K562 (cell line): Measurements from ENCODE around the gene ARMC2. TPM values are rescaled to one million over a fixed set of nuclear protein-coding genes. Genes with fewer than 3 reads are reported as not detected.

ENCODE experiments used
- ATAC-seq: fragments of 200-7000 bp; cut with Tn5 transposase; 3 replicates; pipeline ENCODE4 v1.9.1; 2020; ENCODE audit warnings: moderate library complexity
- BruUV-seq: library from RNA; stranded (reverse); fragments of 400-500 nt; replicated peaks from 2 replicates; lab custom pipeline; 2021; lab: Mats Ljungman, UMichigan
- CTCF ChIA-PET: fragments of 300-600 bp; formaldehyde crosslinking; extraction: SDS; loops from one replicate; lab custom pipeline; 2021; ENCODE audit warnings: low intra/inter-chr PET ratio; lab: Yijun Ruan, JAX
- POLR2A ChIA-PET: fragments of 300-600, 350-650 bp; sonication (Branson Sonifier 250); formaldehyde crosslinking; extraction: SDS; loops from one replicate; lab custom pipeline; 2021; ENCODE audit warnings: antibody characterized with exemption, inconsistent platforms; lab: Yijun Ruan, JAX
- DNase-seq, 4 experiments: peaks; one replicate each; pipeline versions ENCODE4 v3.0.0 to v3.0.0-alpha.2; 2011 to 2018; ENCODE audit warnings: low spot score in 3 of 4, mixed read lengths in 3 of 4; ENCODE audit errors: extremely low read depth in 1 of 4
- FAIRE-seq: peaks from 2 replicates; lab custom pipeline; 2011; peaks lifted over from hg19 to GRCh38; lab: Jason Lieb, UNC
- H2AFZ ChIP-seq: 2 replicates; pipeline ENCODE4 v1.6.0; 2011; ENCODE audit warnings: low read depth, low read length, control low read depth, inconsistent platforms
- H3K27ac ChIP-seq: fragments of 200-600 bp; 3 replicates; pipeline ENCODE4 v1.8.0; 2011; ENCODE audit warnings: low read depth, mild to moderate bottlenecking, control low read depth, inconsistent platforms, low read length, moderate library complexity, mixed read lengths; ENCODE audit errors: extremely low read depth
- H3K27me3 ChIP-seq, 2 experiments: fragments of 300-600 bp in 1 of 2; 2 replicates in 1 of 2; 3 replicates in 1 of 2; pipeline versions ENCODE4 v1.6.0 to v1.8.0; 2011; ENCODE audit warnings: inconsistent platforms in 2 of 2, low read length in 2 of 2, mild to moderate bottlenecking in 1 of 2, mixed read lengths in 1 of 2, moderate library complexity in 1 of 2; ENCODE audit not compliant: control insufficient read depth in 2 of 2, insufficient read depth in 2 of 2
- H3K36me3 ChIP-seq: fragments of 300-600 bp; 3 replicates; pipeline ENCODE4 v1.8.0; 2011; ENCODE audit warnings: mild to moderate bottlenecking, low read length, inconsistent platforms; ENCODE audit not compliant: control insufficient read depth, insufficient read depth
- H3K4me1 ChIP-seq, 2 experiments: fragments of 200-600 bp in 1 of 2; replicated peaks in 1 of 2; 2 replicates in 1 of 2; 3 replicates in 1 of 2; pipeline versions ENCODE4 v1.5.1 to v1.8.0; 2011; ENCODE audit warnings: inconsistent platforms in 2 of 2, low read length in 2 of 2, mild to moderate bottlenecking in 1 of 2, mixed read lengths in 1 of 2, moderate library complexity in 1 of 2; ENCODE audit not compliant: control insufficient read depth in 2 of 2, insufficient read depth in 2 of 2
- H3K4me2 ChIP-seq: 2 replicates; pipeline ENCODE4 v1.6.1; 2011; ENCODE audit warnings: low read length, control low read depth, inconsistent platforms, mixed read lengths; ENCODE audit not compliant: insufficient read depth
- H3K4me3 ChIP-seq: fragments of 200-600 bp; sonication (generic), shearing (Covaris generic); 2 replicates; pipeline ENCODE4 v1.5.1; 2016; ENCODE audit warnings: control low read depth, inconsistent platforms
- H3K79me2 ChIP-seq: fragments of 200-600 bp; 3 replicates; pipeline ENCODE4 v1.8.0; 2011; ENCODE audit warnings: low read length, inconsistent platforms; ENCODE audit not compliant: control insufficient read depth, insufficient read depth
- H3K9ac ChIP-seq, 2 experiments: 2 replicates each; pipeline versions ENCODE4 v1.6.0 to v1.6.1; 2011; ENCODE audit warnings: low read depth in 2 of 2, low read length in 2 of 2, control low read depth in 1 of 2, inconsistent platforms in 1 of 2, mild to moderate bottlenecking in 1 of 2, mixed read lengths in 1 of 2; ENCODE audit not compliant: insufficient read depth in 1 of 2
- H3K9me1 ChIP-seq: one replicate; pipeline ENCODE4 v1.6.0; 2011; ENCODE audit warnings: inconsistent platforms, mild to moderate bottlenecking, low read length, moderate library complexity; ENCODE audit not compliant: control insufficient read depth, insufficient read depth
- H3K9me3 ChIP-seq: replicated peaks from 2 replicates; pipeline ENCODE4 v1.5.1; 2011; ENCODE audit warnings: low read depth, low read length, inconsistent platforms; ENCODE audit not compliant: control insufficient read depth, insufficient read depth
- H4K20me1 ChIP-seq: replicated peaks from 2 replicates; pipeline ENCODE4 v1.6.1; 2011; ENCODE audit warnings: low read length, inconsistent platforms, mixed read lengths; ENCODE audit not compliant: control insufficient read depth, insufficient read depth
- FOXJ2 ChIP-seq: fragments of 200-800 bp; sonication (Bioruptor generic); IDR thresholded peaks from 2 replicates; pipeline ENCODE4 v1.6.1; 2016; ENCODE audit warnings: missing genetic modification characterization, missing compliant biosample characterization
- FOXM1 ChIP-seq, 2 experiments: fragments of 450-650 bp in 1 of 2; sonication (generic) in 1 of 2; formaldehyde crosslinking in 1 of 2; IDR thresholded peaks; 2 replicates each; pipeline versions ENCODE4 v1.6.1 to v1.9.0; 2017 to 2022; ENCODE audit warnings: low read depth in 2 of 2, mild to moderate bottlenecking in 2 of 2, missing genetic modification reagents in 1 of 2, moderate library complexity in 1 of 2
- NR2F6 ChIP-seq: fragments of 450-650 bp; formaldehyde crosslinking; IDR thresholded peaks from 2 replicates; pipeline ENCODE4 v1.4.0; 2020; ENCODE audit warnings: mild to moderate bottlenecking
- PHF8 ChIP-seq: fragments of 200-600 bp; sonication (generic); IDR thresholded peaks from 2 replicates; pipeline ENCODE4 v1.6.1; 2012; ENCODE audit warnings: mixed run types, mild to moderate bottlenecking, inconsistent platforms, low read length, moderate library complexity, borderline replicate concordance
- POLR2G ChIP-seq: fragments of 200-400 bp; formaldehyde crosslinking; IDR thresholded peaks from 2 replicates; pipeline ENCODE4 v1.6.1; 2017; ENCODE audit warnings: low read depth, mild to moderate bottlenecking, antibody characterized with exemption, low read length, moderate library complexity
- SMAD1 ChIP-seq: fragments of 150-350 bp; IDR thresholded peaks from 2 replicates; pipeline ENCODE4 v1.6.1; 2014; ENCODE audit warnings: low read length, low read depth; ENCODE audit not compliant: partially characterized antibody
- TAF1 ChIP-seq: IDR thresholded peaks from 2 replicates; pipeline ENCODE4 v1.6.1; 2011; ENCODE audit warnings: mild to moderate bottlenecking, low read length, moderate library complexity; ENCODE audit not compliant: insufficient read depth, control insufficient read depth, severe bottlenecking; ENCODE audit errors: extremely low read depth
- TEAD4 ChIP-seq, 2 experiments: sonication (generic) in 1 of 2; formaldehyde crosslinking in 1 of 2; IDR thresholded peaks; 2 replicates each; pipeline versions ENCODE4 v1.6.1 to v1.8.0; 2012 to 2022; ENCODE audit warnings: borderline replicate concordance in 1 of 2, inconsistent platforms in 1 of 2, low read length in 1 of 2, mild to moderate bottlenecking in 1 of 2, missing genetic modification reagents in 1 of 2
- XRCC5 ChIP-seq: fragments of 200-400 bp; formaldehyde crosslinking; IDR thresholded peaks from 2 replicates; pipeline ENCODE4 v1.6.1; 2017; ENCODE audit warnings: low read depth, mild to moderate bottlenecking, low read length
- ZBED1 ChIP-seq: IDR thresholded peaks from 2 replicates; pipeline ENCODE4 v1.6.1; 2014
- ZFPM2 ChIP-seq: fragments of 250-450 bp; sonication (Bioruptor Pico); IDR thresholded peaks from 2 replicates; pipeline ENCODE4 v1.5.1; 2022; ENCODE audit warnings: mild to moderate bottlenecking
- ZNF785 ChIP-seq: fragments of 250-450 bp; sonication (Bioruptor Pico); IDR thresholded peaks from 2 replicates; pipeline ENCODE4 v1.4.0; 2020; ENCODE audit warnings: mild to moderate bottlenecking
- WGBS: fragments of 100-300 bp; shearing (Covaris generic); methylation state at CpG from one replicate; pipeline ENCODE4 v1.1.6; 2016; ENCODE audit warnings: low coverage, mixed read lengths; ENCODE audit not compliant: insufficient coverage; ENCODE audit errors: missing lambda C conversion rate; 5-methylcytosine and 5-hydroxymethylcytosine counted together
- in situ Hi-C: fragments of 300-500 bp; cut with MboI; formaldehyde crosslinking; loops from 4 replicates; pipeline ENCODE4 v1.15.0; 2018; ENCODE audit warnings: inconsistent platforms, mixed read lengths
- intact Hi-C: fragments of 100-400 bp; cut with micrococcal nuclease; formaldehyde crosslinking; loops from 2 replicates; pipeline ENCODE4 v1.14.2; 2022
- polyA plus RNA-seq, 8 experiments: library from polyadenylated mRNA; depleted of rRNA in 4 of 8; stranded (reverse) in 5 of 8; unstranded in 3 of 8; fragments of >200 nt; fragmentation: Nextera tagmentation in 2 of 8; fragmentation: Illumina TruSeq in 1 of 8; extraction: Ambion mirVana in 2 of 8; extraction: Trizol in 1 of 8; gene quantifications; 2 replicates each; pipeline versions ENCODE4 v1.2.1 to v1.2.3, GENCODE V29; 2011 to 2014; ENCODE audit warnings: inconsistent platforms in 1 of 8, missing spikeins in 1 of 8
- total RNA-seq, 7 experiments: library from RNA; depleted of rRNA in 6 of 7; stranded (reverse); fragments of >200 nt in 6 of 7; fragmentation: Illumina TruSeq in 2 of 7; extraction: Trizol in 2 of 7; gene quantifications; 2 replicates each; pipeline versions ENCODE4 v1.2.1 to v1.2.3, GENCODE V29; 2011 to 2021; ENCODE audit warnings: low replicate concordance in 1 of 7
- TF ChIP-seq, protein P1 (sequence below): IDR thresholded peaks from 3 replicates; pipeline ENCODE4 v1.6.1; 2011; ENCODE audit warnings: borderline replicate concordance, mild to moderate bottlenecking, moderate library complexity; ENCODE audit not compliant: insufficient read length; ENCODE audit errors: extremely low read depth
- TF ChIP-seq, protein P2 (sequence below): fragments of 450-650 bp; IDR thresholded peaks from one replicate; pipeline ENCODE4 v1.6.1; 2018; ENCODE audit warnings: mild to moderate bottlenecking, moderate library complexity; ENCODE audit not compliant: partially characterized antibody
- TF ChIP-seq, protein P3 (sequence below): IDR thresholded peaks from 3 replicates; pipeline ENCODE4 v1.6.1; 2011; ENCODE audit warnings: borderline replicate concordance, mild to moderate bottlenecking; ENCODE audit not compliant: insufficient read length, insufficient read depth

The ARMC2 gene
- total and polyA plus RNA-seq, 9 of the 15 experiments (the other 6 are each of a cell fraction or from before 2014, with no cell fraction given): 0.14 to 3.0 (median 0.82) TPM

DNA sequence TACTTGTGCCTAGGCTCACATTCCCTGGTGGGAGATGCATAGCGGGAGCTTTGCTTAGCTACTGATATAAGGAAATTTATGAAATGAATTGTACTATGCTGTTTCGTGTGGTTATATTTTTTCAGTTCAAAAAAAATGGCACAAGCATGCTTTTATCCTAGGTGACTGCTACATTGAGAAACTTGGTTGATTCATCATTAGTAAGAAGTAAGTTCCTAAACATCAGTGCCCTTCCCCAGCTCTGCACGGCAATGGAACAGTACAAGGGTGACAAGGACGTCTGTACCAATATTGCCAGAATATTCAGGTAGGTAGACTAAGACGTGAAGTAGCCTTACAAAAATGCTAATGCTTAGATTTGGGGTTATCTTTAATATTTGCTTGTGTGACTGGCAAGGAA lies 79.7 kb downstream of the ARMC2 start:
- in situ Hi-C loops: no loop called here
- H3K79me2 ChIP-seq: no peaks in the 10 kb centered on the region
- intact Hi-C loops: no loop called here
- H3K36me3 ChIP-seq: no peaks in the 10 kb centered on the region
- H3K4me3 ChIP-seq: no peak overlapping the region
- no peaks in the 10 kb centered on the region for H3K9me1 ChIP-seq
- H3K27me3 ChIP-seq: peaks cover 6 to 20% of the 10 kb centered on the region in 2 experiments; a peak in 3 of 5 replicates
- WGBS: 4% methylated on average over 5 of the region's 5 CpGs
- no peak overlapping the region for H2AFZ ChIP-seq
- FAIRE-seq: no peak
- H3K9ac ChIP-seq: no peak overlapping the region
- no peak for ATAC-seq
- H3K4me1 ChIP-seq: no peaks in the 10 kb centered on the region
- ChIA-PET CTCF (no interaction called here), POLR2A (interaction anchor here (1.6 kb wide), 1 partner anchor 10 kb away, joined by 5 read pairs; no protein-coding TSS in a partner anchor)
- no peaks in the 10 kb centered on the region for H4K20me1 ChIP-seq
- no peaks in the 10 kb centered on the region for H3K9me3 ChIP-seq
- no TSS peak for BruUV-seq
- no peak overlapping the region for H3K4me2 ChIP-seq
- H3K27ac ChIP-seq: no peak overlapping the region
- no peak for DNase-seq
- TF ChIP-seq TEAD4 (IDR thresholded peaks at IDR 0.05; ENCODE audit: low read length): no peak
- no peak for TF ChIP-seq TEAD4 (CRISPR knock-in tag; IDR thresholded peaks at IDR 0.05; ENCODE audit: borderline replicate concordance)
- TF ChIP-seq, protein P1, sequence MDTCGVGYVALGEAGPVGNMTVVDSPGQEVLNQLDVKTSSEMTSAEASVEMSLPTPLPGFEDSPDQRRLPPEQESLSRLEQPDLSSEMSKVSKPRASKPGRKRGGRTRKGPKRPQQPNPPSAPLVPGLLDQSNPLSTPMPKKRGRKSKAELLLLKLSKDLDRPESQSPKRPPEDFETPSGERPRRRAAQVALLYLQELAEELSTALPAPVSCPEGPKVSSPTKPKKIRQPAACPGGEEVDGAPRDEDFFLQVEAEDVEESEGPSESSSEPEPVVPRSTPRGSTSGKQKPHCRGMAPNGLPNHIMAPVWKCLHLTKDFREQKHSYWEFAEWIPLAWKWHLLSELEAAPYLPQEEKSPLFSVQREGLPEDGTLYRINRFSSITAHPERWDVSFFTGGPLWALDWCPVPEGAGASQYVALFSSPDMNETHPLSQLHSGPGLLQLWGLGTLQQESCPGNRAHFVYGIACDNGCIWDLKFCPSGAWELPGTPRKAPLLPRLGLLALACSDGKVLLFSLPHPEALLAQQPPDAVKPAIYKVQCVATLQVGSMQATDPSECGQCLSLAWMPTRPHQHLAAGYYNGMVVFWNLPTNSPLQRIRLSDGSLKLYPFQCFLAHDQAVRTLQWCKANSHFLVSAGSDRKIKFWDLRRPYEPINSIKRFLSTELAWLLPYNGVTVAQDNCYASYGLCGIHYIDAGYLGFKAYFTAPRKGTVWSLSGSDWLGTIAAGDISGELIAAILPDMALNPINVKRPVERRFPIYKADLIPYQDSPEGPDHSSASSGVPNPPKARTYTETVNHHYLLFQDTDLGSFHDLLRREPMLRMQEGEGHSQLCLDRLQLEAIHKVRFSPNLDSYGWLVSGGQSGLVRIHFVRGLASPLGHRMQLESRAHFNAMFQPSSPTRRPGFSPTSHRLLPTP: no peak
- TF ChIP-seq, protein P2, sequence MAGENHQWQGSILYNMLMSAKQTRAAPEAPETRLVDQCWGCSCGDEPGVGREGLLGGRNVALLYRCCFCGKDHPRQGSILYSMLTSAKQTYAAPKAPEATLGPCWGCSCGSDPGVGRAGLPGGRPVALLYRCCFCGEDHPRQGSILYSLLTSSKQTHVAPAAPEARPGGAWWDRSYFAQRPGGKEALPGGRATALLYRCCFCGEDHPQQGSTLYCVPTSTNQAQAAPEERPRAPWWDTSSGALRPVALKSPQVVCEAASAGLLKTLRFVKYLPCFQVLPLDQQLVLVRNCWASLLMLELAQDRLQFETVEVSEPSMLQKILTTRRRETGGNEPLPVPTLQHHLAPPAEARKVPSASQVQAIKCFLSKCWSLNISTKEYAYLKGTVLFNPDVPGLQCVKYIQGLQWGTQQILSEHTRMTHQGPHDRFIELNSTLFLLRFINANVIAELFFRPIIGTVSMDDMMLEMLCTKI: no peak
- TF ChIP-seq XRCC5: no peak
- no peak for TF ChIP-seq FOXM1 (IDR thresholded peaks at IDR 0.05; ENCODE audit: low read depth)
- no peak for TF ChIP-seq FOXM1 (CRISPR knock-in tag; IDR thresholded peaks at IDR 0.05; ENCODE audit: low read depth)
- TF ChIP-seq, protein P3, sequence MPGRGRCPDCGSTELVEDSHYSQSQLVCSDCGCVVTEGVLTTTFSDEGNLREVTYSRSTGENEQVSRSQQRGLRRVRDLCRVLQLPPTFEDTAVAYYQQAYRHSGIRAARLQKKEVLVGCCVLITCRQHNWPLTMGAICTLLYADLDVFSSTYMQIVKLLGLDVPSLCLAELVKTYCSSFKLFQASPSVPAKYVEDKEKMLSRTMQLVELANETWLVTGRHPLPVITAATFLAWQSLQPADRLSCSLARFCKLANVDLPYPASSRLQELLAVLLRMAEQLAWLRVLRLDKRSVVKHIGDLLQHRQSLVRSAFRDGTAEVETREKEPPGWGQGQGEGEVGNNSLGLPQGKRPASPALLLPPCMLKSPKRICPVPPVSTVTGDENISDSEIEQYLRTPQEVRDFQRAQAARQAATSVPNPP: no peak
- TF ChIP-seq PHF8: no peak
- no peak for TF ChIP-seq ZFPM2
- TF ChIP-seq TAF1: no peak
- TF ChIP-seq NR2F6: no peak
- TF ChIP-seq SMAD1: no peak
- no peak for TF ChIP-seq ZBED1
- no peak for TF ChIP-seq ZNF785 (CRISPR knock-in tag)
- TF ChIP-seq POLR2G: no peak
- no peak for TF ChIP-seq FOXJ2 (tag)
